HCT116 (cell line): ENCODE measurements around the gene MOG. TPM values are rescaled to one million over a fixed set of nuclear protein-coding genes. Genes with fewer than 3 reads are reported as not detected.

Source experiments
- ATAC-seq: fragments of 200-7000 bp; cut with Tn5 transposase; 2 replicates; pipeline ENCODE4 v1.9.1; 2020; ENCODE audit warnings: mild to moderate bottlenecking, moderate library complexity
- BruUV-seq: library from RNA; stranded (reverse); fragments of 400-500 nt; replicated peaks from 2 replicates; lab custom pipeline; 2021; lab: Mats Ljungman, UMichigan
- CTCF ChIA-PET: fragments of 300-600 bp; sonication (Branson Sonifier 250); formaldehyde crosslinking; loops from one replicate; lab custom pipeline; 2021; ENCODE audit warnings: antibody characterized with exemption; lab: Charles Lee
- POLR2A ChIA-PET: fragments of 300-600, 350-600 bp; sonication (Branson Sonifier 250); formaldehyde crosslinking; loops from one replicate; lab custom pipeline; 2021; ENCODE audit warnings: antibody characterized with exemption; lab: Charles Lee
- RAD21 ChIA-PET, 2 experiments: fragments of 300-600 bp; sonication (Branson Sonifier 250); formaldehyde crosslinking; loops; one replicate each; lab custom pipeline; 2023; ENCODE audit warnings: low total read pairs in 2 of 2; ENCODE audit not compliant: uncharacterized antibody in 2 of 2, unreplicated experiment in 2 of 2, low non-redundant PET in 1 of 2; lab: Charles Lee
- DNase-seq: peaks from one replicate; pipeline ENCODE4 v3.0.0-alpha.2; 2010; ENCODE audit warnings: low read depth, low spot score
- H2AFZ ChIP-seq: fragments of 200-600 bp; shearing (Covaris generic), sonication (generic); 2 replicates; pipeline ENCODE4 v1.6.1; 2017; ENCODE audit warnings: low read depth, mixed run types, mixed read lengths, antibody characterized with exemption, low read length; ENCODE audit not compliant: poor library complexity, severe bottlenecking
- H3K27ac ChIP-seq: 2 replicates; pipeline ENCODE4 v1.5.1; 2012; ENCODE audit warnings: low read depth, low read length
- H3K27me3 ChIP-seq: fragments of 200-600 bp; sonication (generic); 2 replicates; pipeline ENCODE4 v1.6.1; 2016; ENCODE audit warnings: mixed run types, low read length, mixed read lengths; ENCODE audit not compliant: insufficient read depth
- H3K36me3 ChIP-seq, 2 experiments: fragments of 200-500 bp in 1 of 2; fragments of 200-600 bp in 1 of 2; sonication (Bioruptor generic) in 1 of 2; sonication (generic) in 1 of 2; 2 replicates each; pipeline versions ENCODE4 v1.5.1 to v1.6.1; 2014 to 2016; ENCODE audit warnings: low read length in 2 of 2, inconsistent platforms in 1 of 2, mixed read lengths in 1 of 2, mixed run types in 1 of 2; ENCODE audit not compliant: insufficient read depth in 2 of 2, control insufficient read depth in 1 of 2
- H3K4me1 ChIP-seq, 2 experiments: fragments of 200-600 bp in 1 of 2; sonication (generic) in 1 of 2; 2 replicates each; pipeline versions ENCODE4 v1.5.1 to v1.6.1; 2012 to 2017; ENCODE audit warnings: low read length in 2 of 2, inconsistent platforms in 1 of 2, mild to moderate bottlenecking in 1 of 2, mixed read lengths in 1 of 2, mixed run types in 1 of 2, moderate library complexity in 1 of 2; ENCODE audit not compliant: insufficient read depth in 2 of 2, control insufficient read depth in 1 of 2
- H3K4me2 ChIP-seq: fragments of 200-600 bp; sonication (generic); 2 replicates; pipeline ENCODE4 v1.6.1; 2017; ENCODE audit warnings: mixed run types, low read length, mixed read lengths
- H3K4me3 ChIP-seq, 2 experiments: fragments of 200-600 bp in 1 of 2; sonication (generic) in 1 of 2; replicated peaks in 1 of 2; 2 replicates each; pipeline ENCODE4 v1.5.1; 2011 to 2016; ENCODE audit warnings: low read length in 2 of 2, control low read depth in 1 of 2, low read depth in 1 of 2, mild to moderate bottlenecking in 1 of 2, mixed read lengths in 1 of 2, mixed run types in 1 of 2
- H3K79me2 ChIP-seq: fragments of 200-600 bp; sonication (generic); 2 replicates; pipeline ENCODE4 v1.6.1; 2017; ENCODE audit warnings: mild to moderate bottlenecking, mixed run types, low read length, moderate library complexity, mixed read lengths; ENCODE audit not compliant: insufficient read depth
- H3K9ac ChIP-seq: fragments of 200-600 bp; sonication (generic); 2 replicates; pipeline ENCODE4 v1.6.1; 2016; ENCODE audit warnings: low read length, mixed read lengths
- H3K9me2 ChIP-seq: fragments of 200-600 bp; sonication (generic), shearing (Covaris generic); 2 replicates; pipeline ENCODE4 v1.6.1; 2017; ENCODE audit warnings: mixed run types, mild to moderate bottlenecking, moderate library complexity; ENCODE audit not compliant: insufficient read depth
- H3K9me3 ChIP-seq, 2 experiments: fragments of 200-500 bp in 1 of 2; fragments of 200-600 bp in 1 of 2; sonication (Bioruptor generic) in 1 of 2; sonication (generic) in 1 of 2; 2 replicates each; pipeline ENCODE4 v1.6.1; 2014 to 2017; ENCODE audit warnings: low read length in 2 of 2, mixed read lengths in 2 of 2, inconsistent platforms in 1 of 2, low read depth in 1 of 2, mild to moderate bottlenecking in 1 of 2, mixed run types in 1 of 2, moderate library complexity in 1 of 2; ENCODE audit not compliant: control insufficient read depth in 1 of 2, insufficient read depth in 1 of 2
- H4K20me1 ChIP-seq: fragments of 200-600 bp; sonication (generic), shearing (Covaris generic); 2 replicates; pipeline ENCODE4 v1.6.1; 2017; ENCODE audit warnings: mixed run types, mild to moderate bottlenecking, moderate library complexity; ENCODE audit not compliant: insufficient read depth
- EGR1 ChIP-seq: IDR thresholded peaks from 2 replicates; pipeline ENCODE4 v1.6.1; 2012; ENCODE audit warnings: low read depth
- EZH2phosphoT487 ChIP-seq: fragments of 200-600 bp; IDR thresholded peaks from 2 replicates; pipeline ENCODE4 v1.6.1; 2018; ENCODE audit warnings: antibody characterized with exemption, borderline replicate concordance
- POLR2AphosphoS5 ChIP-seq: IDR thresholded peaks from 2 replicates; pipeline ENCODE4 v1.6.1; 2011; ENCODE audit warnings: mild to moderate bottlenecking, low read depth, low read length, moderate library complexity
- SIN3A ChIP-seq: IDR thresholded peaks from 2 replicates; pipeline ENCODE4 v1.6.1; 2012; ENCODE audit warnings: low read depth
- intact Hi-C: fragments of 100-400 bp; cut with micrococcal nuclease; formaldehyde crosslinking; loops from 2 replicates; pipeline ENCODE4 v1.10.0; 2022
- total RNA-seq: library from RNA; stranded (reverse); gene quantifications from one replicate; pipeline ENCODE4 v1.2.1, GENCODE V29; 2021; ENCODE audit not compliant: unreplicated experiment
- TF ChIP-seq, protein P1 (sequence below): IDR thresholded peaks from 2 replicates; pipeline ENCODE4 v1.6.1; 2011; ENCODE audit warnings: mild to moderate bottlenecking, low read length, moderate library complexity; ENCODE audit not compliant: insufficient replicate concordance; ENCODE audit errors: extremely low read depth
- TF ChIP-seq, protein P2 (sequence below): IDR thresholded peaks from 2 replicates; pipeline ENCODE4 v1.6.1; 2012; ENCODE audit warnings: low read depth

The MOG gene
- total RNA-seq, 1 experiment from 2014 or later, result not detected

DNA sequence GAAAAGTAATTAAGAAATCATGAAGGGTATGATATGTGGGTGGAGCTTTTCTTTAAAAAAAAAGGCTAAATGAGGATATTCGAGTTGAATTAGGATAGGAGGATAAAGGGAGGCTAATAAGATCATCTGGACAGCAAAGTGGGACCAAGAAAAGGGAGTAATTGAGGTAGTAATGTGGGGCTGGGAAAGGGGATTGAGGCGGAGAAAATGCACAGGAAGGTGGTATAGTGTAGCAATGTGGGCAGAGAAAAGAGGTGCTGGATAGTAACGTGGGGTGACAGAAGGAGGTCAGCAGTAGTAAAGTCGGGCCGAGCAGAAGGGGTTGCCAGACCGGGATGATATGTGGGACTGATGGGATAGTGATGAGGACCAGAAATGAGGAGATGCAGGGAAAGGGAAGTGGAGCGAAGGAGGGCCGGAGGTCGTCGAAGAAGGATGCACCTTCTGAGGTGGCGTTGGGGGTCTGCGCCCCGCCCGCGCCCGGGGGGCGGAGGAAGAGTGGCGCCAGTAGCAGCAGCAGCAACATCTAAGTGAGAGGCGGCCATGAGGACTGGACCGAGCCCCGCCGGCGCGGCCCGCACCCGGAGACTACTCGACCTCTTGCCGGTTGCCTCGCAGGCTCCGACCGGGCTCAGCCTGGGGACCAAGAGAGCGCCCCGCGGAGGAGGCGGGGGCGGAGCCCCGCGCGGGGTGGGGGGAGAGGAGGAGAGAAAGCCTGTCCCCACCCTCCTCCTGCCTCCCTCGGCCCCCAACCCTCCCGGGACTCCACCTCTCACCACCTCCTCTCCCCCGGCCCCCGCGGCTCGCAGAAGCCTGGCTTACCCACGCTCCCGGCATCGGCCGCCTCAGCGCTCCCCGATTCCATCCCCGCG is 24.8 kb upstream of the MOG start:
- intact Hi-C loops, result no loop called here
- DNase-seq (no peak), ATAC-seq (peak; percentile 69)
- H3K4me2 ChIP-seq, result peak overlapping the region; percentile 94
- H3K9me2 ChIP-seq, result no peaks in the 10 kb centered on the region
- no peaks in the 10 kb centered on the region for H3K79me2 ChIP-seq
- ChIA-PET POLR2A (interaction anchor here (1.0 to 1.2 kb wide), 2 partner anchors 9 to 16 kb away, joined by 3 to 5 read pairs; no protein-coding TSS in a partner anchor), CTCF (interaction anchor here (0.6 to 2.3 kb wide), 4 partner anchors 16 to 1815 kb away, joined by 4 to 16 read pairs (median 8); no protein-coding TSS in a partner anchor), RAD21 (interaction anchor here in 1 of 2 experiments (0.9 kb wide), 1 partner anchor 255 kb away, joined by 7 read pairs; no protein-coding TSS in a partner anchor)
- no peaks in the 10 kb centered on the region for H3K9me3 ChIP-seq
- 0 out of 4 replicates have a peak, but pooled peaks cover 0 to 2% of the 10 kb centered on the region in 2 experiments for H3K36me3 ChIP-seq
- no peak for TF ChIP-seq SIN3A
- TF ChIP-seq, protein P1, sequence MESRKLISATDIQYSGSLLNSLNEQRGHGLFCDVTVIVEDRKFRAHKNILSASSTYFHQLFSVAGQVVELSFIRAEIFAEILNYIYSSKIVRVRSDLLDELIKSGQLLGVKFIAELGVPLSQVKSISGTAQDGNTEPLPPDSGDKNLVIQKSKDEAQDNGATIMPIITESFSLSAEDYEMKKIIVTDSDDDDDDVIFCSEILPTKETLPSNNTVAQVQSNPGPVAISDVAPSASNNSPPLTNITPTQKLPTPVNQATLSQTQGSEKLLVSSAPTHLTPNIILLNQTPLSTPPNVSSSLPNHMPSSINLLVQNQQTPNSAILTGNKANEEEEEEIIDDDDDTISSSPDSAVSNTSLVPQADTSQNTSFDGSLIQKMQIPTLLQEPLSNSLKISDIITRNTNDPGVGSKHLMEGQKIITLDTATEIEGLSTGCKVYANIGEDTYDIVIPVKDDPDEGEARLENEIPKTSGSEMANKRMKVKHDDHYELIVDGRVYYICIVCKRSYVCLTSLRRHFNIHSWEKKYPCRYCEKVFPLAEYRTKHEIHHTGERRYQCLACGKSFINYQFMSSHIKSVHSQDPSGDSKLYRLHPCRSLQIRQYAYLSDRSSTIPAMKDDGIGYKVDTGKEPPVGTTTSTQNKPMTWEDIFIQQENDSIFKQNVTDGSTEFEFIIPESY, result no peak
- TF ChIP-seq EGR1, result peak; percentile 69
- TF ChIP-seq, protein P2, sequence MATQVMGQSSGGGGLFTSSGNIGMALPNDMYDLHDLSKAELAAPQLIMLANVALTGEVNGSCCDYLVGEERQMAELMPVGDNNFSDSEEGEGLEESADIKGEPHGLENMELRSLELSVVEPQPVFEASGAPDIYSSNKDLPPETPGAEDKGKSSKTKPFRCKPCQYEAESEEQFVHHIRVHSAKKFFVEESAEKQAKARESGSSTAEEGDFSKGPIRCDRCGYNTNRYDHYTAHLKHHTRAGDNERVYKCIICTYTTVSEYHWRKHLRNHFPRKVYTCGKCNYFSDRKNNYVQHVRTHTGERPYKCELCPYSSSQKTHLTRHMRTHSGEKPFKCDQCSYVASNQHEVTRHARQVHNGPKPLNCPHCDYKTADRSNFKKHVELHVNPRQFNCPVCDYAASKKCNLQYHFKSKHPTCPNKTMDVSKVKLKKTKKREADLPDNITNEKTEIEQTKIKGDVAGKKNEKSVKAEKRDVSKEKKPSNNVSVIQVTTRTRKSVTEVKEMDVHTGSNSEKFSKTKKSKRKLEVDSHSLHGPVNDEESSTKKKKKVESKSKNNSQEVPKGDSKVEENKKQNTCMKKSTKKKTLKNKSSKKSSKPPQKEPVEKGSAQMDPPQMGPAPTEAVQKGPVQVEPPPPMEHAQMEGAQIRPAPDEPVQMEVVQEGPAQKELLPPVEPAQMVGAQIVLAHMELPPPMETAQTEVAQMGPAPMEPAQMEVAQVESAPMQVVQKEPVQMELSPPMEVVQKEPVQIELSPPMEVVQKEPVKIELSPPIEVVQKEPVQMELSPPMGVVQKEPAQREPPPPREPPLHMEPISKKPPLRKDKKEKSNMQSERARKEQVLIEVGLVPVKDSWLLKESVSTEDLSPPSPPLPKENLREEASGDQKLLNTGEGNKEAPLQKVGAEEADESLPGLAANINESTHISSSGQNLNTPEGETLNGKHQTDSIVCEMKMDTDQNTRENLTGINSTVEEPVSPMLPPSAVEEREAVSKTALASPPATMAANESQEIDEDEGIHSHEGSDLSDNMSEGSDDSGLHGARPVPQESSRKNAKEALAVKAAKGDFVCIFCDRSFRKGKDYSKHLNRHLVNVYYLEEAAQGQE, result no peak
- no peak for TF ChIP-seq EZH2phosphoT487
- TF ChIP-seq POLR2AphosphoS5, result peak; percentile 27; the same call in 1 of the 2 replicates
- peak overlapping the region; percentile 60; the same call in 1 of the 2 replicates for H3K27ac ChIP-seq
- H3K4me3 ChIP-seq, result peak overlapping the region; percentile 60 to 75
- H3K4me1 ChIP-seq, result peaks cover 7 to 22% of the 10 kb centered on the region in 2 experiments
- H3K27me3 ChIP-seq, result no peaks in the 10 kb centered on the region
- no peaks in the 10 kb centered on the region for H4K20me1 ChIP-seq
- H2AFZ ChIP-seq, result no peak overlapping the region
- H3K9ac ChIP-seq, result peak overlapping the region; percentile 62
- no TSS peak for BruUV-seq
